ENCODE measurements around the gene KAT8.

Gene KAT8

DNA sequence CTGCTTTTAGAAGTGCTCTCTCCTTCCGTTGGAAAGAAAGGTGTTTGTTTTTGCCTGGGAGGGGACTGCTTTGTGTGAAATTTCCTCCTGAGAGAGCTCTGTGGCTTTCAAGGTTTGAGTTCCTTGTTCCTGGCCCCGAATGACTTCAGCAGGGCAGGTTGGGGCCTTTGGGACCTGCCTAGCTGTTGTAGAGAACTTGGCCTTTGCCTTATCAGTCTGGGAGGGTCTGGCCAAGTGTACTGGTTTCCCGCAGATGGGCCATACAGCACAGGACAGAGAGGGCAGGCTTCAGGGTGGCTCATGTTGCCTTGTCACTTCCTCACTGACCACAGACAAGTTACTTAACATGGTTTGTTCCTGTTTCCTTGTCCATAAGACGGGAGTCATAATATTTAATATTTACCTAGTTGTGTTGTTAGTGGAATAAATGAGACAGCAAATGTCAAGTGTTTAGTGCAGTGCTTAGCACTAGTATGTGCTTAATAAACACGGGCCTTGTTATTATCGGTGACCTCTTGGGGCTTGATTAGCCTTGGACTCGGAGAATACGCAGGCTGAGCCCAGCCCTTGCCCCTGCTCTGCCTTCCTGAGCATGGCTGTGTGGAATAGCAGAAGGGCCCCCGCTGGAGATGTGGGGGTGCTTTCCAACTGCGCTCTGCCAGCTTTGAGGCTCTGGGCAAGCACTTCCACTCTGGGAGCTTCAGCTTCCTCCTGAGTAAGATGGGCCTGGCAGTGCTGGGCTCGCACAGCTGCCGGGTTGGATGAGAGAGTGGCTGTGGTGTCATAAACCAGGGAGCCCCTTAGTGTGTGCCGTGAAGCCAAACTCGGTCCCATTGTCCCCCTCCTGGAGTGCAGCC lies 11.5 kb downstream of the KAT8 start:
- DNase-seq: no peak
- no peak overlapping the region for H3K4me3 ChIP-seq (ENCODE audit: low read depth, low read length)
- peaks cover 15% of the 10 kb centered on the region for H3K36me3 ChIP-seq
- H3K9me3 ChIP-seq: no peaks in the 10 kb centered on the region
- TF ChIP-seq, protein P1, sequence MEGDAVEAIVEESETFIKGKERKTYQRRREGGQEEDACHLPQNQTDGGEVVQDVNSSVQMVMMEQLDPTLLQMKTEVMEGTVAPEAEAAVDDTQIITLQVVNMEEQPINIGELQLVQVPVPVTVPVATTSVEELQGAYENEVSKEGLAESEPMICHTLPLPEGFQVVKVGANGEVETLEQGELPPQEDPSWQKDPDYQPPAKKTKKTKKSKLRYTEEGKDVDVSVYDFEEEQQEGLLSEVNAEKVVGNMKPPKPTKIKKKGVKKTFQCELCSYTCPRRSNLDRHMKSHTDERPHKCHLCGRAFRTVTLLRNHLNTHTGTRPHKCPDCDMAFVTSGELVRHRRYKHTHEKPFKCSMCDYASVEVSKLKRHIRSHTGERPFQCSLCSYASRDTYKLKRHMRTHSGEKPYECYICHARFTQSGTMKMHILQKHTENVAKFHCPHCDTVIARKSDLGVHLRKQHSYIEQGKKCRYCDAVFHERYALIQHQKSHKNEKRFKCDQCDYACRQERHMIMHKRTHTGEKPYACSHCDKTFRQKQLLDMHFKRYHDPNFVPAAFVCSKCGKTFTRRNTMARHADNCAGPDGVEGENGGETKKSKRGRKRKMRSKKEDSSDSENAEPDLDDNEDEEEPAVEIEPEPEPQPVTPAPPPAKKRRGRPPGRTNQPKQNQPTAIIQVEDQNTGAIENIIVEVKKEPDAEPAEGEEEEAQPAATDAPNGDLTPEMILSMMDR (IDR thresholded peaks at IDR 0.05; ENCODE audit: low read depth, low read length): no peak
- H3K4me1 ChIP-seq: peaks cover 10% of the 10 kb centered on the region
- no peaks in the 10 kb centered on the region for H3K27me3 ChIP-seq

DNA sequence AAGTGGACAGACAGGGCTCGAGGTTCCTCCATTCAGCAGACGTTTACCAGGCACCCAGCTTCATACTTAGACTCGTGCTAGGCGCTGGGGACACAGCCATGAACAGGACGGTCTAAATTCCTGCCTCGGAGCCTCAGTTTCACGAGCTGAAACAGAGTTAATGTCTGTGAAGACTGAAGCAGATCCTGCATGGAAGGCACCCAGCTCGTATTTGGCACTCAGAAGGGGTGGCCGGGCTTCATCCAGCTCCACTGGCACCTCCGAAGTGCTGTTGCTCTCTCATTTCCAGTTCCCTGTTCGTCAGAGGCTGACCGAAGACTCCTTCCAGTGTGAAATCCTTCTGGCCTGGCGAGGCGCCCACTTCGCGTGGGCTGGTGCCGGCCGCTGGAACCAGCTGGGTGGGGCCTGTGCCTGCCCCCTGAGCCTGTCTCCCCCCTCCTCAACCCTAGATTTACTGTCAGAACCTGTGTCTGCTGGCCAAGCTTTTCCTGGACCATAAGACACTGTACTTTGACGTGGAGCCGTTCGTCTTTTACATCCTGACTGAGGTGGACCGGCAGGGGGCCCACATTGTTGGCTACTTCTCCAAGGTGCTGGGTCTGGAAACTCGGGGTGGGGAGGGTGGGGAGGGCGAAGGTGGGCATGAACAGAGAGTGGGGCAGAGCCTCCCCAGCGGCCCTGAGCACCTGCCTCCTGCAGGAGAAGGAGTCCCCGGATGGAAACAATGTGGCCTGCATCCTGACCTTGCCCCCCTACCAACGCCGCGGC lies 12.3 kb downstream of the KAT8 start:
- Histone ChIP-seq H3K4me1 (peaks cover 17% of the 10 kb centered on the region), H3K36me3 (peaks cover 11% of the 10 kb centered on the region)
- no peak for DNase-seq

GRCh38 chr16:31130336-31130891 lies 12.9 kb downstream of the KAT8 start:
- Histone ChIP-seq H3K9me3 (no peaks in the 10 kb centered on the region), H3K4me3 (ENCODE audit: low read depth, low read length) (no peak overlapping the region), H3K27me3 (no peaks in the 10 kb centered on the region), H3K36me3 (peaks cover 11% of the 10 kb centered on the region), H3K4me1 (peaks cover 23% of the 10 kb centered on the region)
- DNase-seq: no peak
- TF ChIP-seq, protein P1 (IDR thresholded peaks at IDR 0.05; ENCODE audit: low read depth, low read length): no peak

More for the DNA sequence above, 12.3 kb downstream of the KAT8 start:
- no peaks in the 10 kb centered on the region for H3K27me3 ChIP-seq
- no peak overlapping the region for H3K4me3 ChIP-seq (ENCODE audit: low read depth, low read length)
- TF ChIP-seq, protein P1 (IDR thresholded peaks at IDR 0.05; ENCODE audit: low read depth, low read length): no peak
- H3K9me3 ChIP-seq: no peaks in the 10 kb centered on the region

GRCh38 chr16:31130899-31131298 lies 13.4 kb downstream of the KAT8 start:
- TF ChIP-seq, protein P1 (IDR thresholded peaks at IDR 0.05; ENCODE audit: low read depth, low read length): no peak
- H3K4me3 ChIP-seq (ENCODE audit: low read depth, low read length): no peak overlapping the region

GRCh38 chr16:31131416-31131815 lies 14.0 kb downstream of the KAT8 start:
- H3K9me3 ChIP-seq: no peaks in the 10 kb centered on the region
- no peaks in the 10 kb centered on the region for H3K27me3 ChIP-seq
- no peak for DNase-seq
- peaks cover 11% of the 10 kb centered on the region for H3K36me3 ChIP-seq
- peaks cover 31% of the 10 kb centered on the region for H3K4me1 ChIP-seq
- TF ChIP-seq, protein P1 (IDR thresholded peaks at IDR 0.05; ENCODE audit: low read depth, low read length): no peak
- H3K4me3 ChIP-seq (ENCODE audit: low read depth, low read length): no peak overlapping the region

More at GRCh38 chr16:31130899-31131298, 13.4 kb downstream of the KAT8 start:
- Histone ChIP-seq H3K4me1 (peaks cover 28% of the 10 kb centered on the region), H3K36me3 (peaks cover 11% of the 10 kb centered on the region), H3K9me3 (no peaks in the 10 kb centered on the region), H3K27me3 (no peaks in the 10 kb centered on the region)
- no peak for DNase-seq
